ENCODE results near the gene ECI2. TPM values are rescaled to one million over a fixed set of nuclear protein-coding genes. Genes with fewer than 3 reads are reported as not detected.
A peak's percentile ranks its signal among the peaks of the same experiment; 100 is the strongest.

ECI2 gene
- total RNA-seq, 2 donors from 2014 or later, result 16.5 to 55.8 TPM

- Histone ChIP-seq H3K36me3 (replicated peaks in 1 of 2; ENCODE audit: insufficient read depth in 1 of 2, low read depth in 2 of 2) (no peaks in the 10 kb centered on the region), H3K27ac (peak overlapping the region in 3 of 4 donors; percentile 47 to 78 (median 62)), H3K9me3 (no peaks in the 10 kb centered on the region), H3K4me1 (peaks cover 60% of the 10 kb centered on the region), H3K27me3 (no peaks in the 10 kb centered on the region), H3K4me3 (no peak overlapping the region)
- intact Hi-C loops (cut with DNase I), result no loop called here
- DNase-seq, result peak in 3 of 4 donors; percentile 25 to 58 (median 42)
- WGBS, 2 donors, result 40 to 52% methylated on average over 7 of the region's 7 CpGs
- ATAC-seq, result peak; percentile 51
- no peak for TF ChIP-seq CTCF (IDR thresholded peaks at IDR 0.05)
These were observed 46.7 kb downstream of the ECI2 start for GRCh38 chr6:4088704-4089103.

GRCh38 chr6:4085332-4085700, 50.1 kb downstream of the ECI2 start:
- ATAC-seq (no peak), DNase-seq (no peak)
- Histone ChIP-seq H3K27ac (peak overlapping the region in 2 of 4 donors; percentile 83 to 93), H3K27me3 (no peaks in the 10 kb centered on the region), H3K4me1 (peaks cover 49% of the 10 kb centered on the region), H3K4me3 (no peak overlapping the region), H3K9me3 (no peaks in the 10 kb centered on the region), H3K36me3 (replicated peaks in 1 of 2; ENCODE audit: insufficient read depth in 1 of 2, low read depth in 2 of 2) (no peaks in the 10 kb centered on the region)
- WGBS, 2 donors, result 97 to 100% methylated on average over 1 of the region's 1 CpG
- no peak for TF ChIP-seq CTCF (IDR thresholded peaks at IDR 0.05)
- TF ChIP-seq POLR2A (IDR thresholded peaks at IDR 0.05), result no peak
- intact Hi-C loops (cut with DNase I), result no loop called here

GRCh38 chr6:4084444-4085331, 50.7 kb downstream of the ECI2 start:
- Histone ChIP-seq H3K27ac (peak overlapping the region; percentile 59 to 93 (median 87)), H3K9me3 (no peaks in the 10 kb centered on the region), H3K36me3 (replicated peaks in 1 of 2; ENCODE audit: insufficient read depth in 1 of 2, low read depth in 2 of 2) (no peaks in the 10 kb centered on the region), H3K4me3 (no peak overlapping the region), H3K4me1 (peaks cover 49% of the 10 kb centered on the region), H3K27me3 (no peaks in the 10 kb centered on the region)
- intact Hi-C loops (cut with DNase I), result no loop called here
- DNase-seq (peak; percentile 54 to 75 (median 68)), ATAC-seq (peak; percentile 86)
- WGBS, 2 donors, result 13 to 24% methylated on average over 9 of the region's 9 CpGs
- TF ChIP-seq CTCF (IDR thresholded peaks at IDR 0.05) (no peak), POLR2A (IDR thresholded peaks at IDR 0.05) (peak in 2 of 3 donors; percentile 47 to 54)

- Histone ChIP-seq H3K27ac (no peak within 1 kb of the TSS), H3K27me3 (no peaks in the 10 kb centered on the region), H3K36me3 (replicated peaks in 1 of 2; ENCODE audit: insufficient read depth in 1 of 2, low read depth in 2 of 2) (no peaks in the 10 kb centered on the region), H3K9me3 (no peaks in the 10 kb centered on the region), H3K4me1 (peaks cover 18% of the 10 kb centered on the region), H3K4me3 (no peak within 1 kb of the TSS)
- intact Hi-C loops (cut with DNase I), result no loop called here
- 57 to 60% methylated on average over 9 to 48 of the region's 91 CpGs for WGBS, 2 donors
- ATAC-seq (no peak), DNase-seq (no peak)
- TF ChIP-seq CTCF (IDR thresholded peaks at IDR 0.05) (no peak), POLR2A (IDR thresholded peaks at IDR 0.05) (no peak)
These were observed 56.5 kb downstream of the ECI2 start, which contains the start of gene FAM217A for GRCh38 chr6:4078691-4079471. Gene FAM217A, minus strand, starts transcription at chr6:4079137. Its CDS starts 1,723 bp downstream, at chr6:4077414.
